ENCODE results near the gene CSNK2A1. TPM values are rescaled to one million over a fixed set of nuclear protein-coding genes. Genes with fewer than 3 reads are reported as not detected.

The CSNK2A1 gene
- total and polyA plus RNA-seq, 4 donors, result 17.0 to 60.3 (median 39.7) TPM

GRCh38 chr20:519999-520398 lies 23.6 kb downstream of the CSNK2A1 start:
- no peak for DNase-seq (ENCODE audit: low spot score)
- Histone ChIP-seq H3K27me3 (ENCODE audit: control insufficient read depth in 4 of 4, insufficient read depth in 4 of 4, low read length in 3 of 4) (no peaks in the 10 kb centered on the region), H3K27ac (ENCODE audit: low read depth in 1 of 2, low read length in 2 of 2) (no peak overlapping the region), H3K4me3 (ENCODE audit: low read depth in 1 of 3, low read length in 3 of 3) (no peak overlapping the region), H3K36me3 (ENCODE audit: control insufficient read depth in 4 of 4, insufficient read depth in 3 of 4, low read depth in 1 of 4, low read length in 3 of 4) (peaks cover 0 to 10% (median 5%) of the 10 kb centered on the region in 4 donors), H3K4me1 (ENCODE audit: control insufficient read depth in 4 of 4, insufficient read depth in 4 of 4, low read length in 3 of 4) (peaks cover 0 to 2% (median 0%) of the 10 kb centered on the region in 4 donors), H3K9ac (ENCODE audit: low read depth in 1 of 2, low read length in 2 of 2) (no peak overlapping the region), H3K9me3 (ENCODE audit: control insufficient read depth in 4 of 4, low read length in 3 of 4) (no peaks in the 10 kb centered on the region)
- TF ChIP-seq RAD21 (IDR thresholded peaks at IDR 0.05) (no peak), REST (IDR thresholded peaks at IDR 0.05) (no peak), ATF3 (IDR thresholded peaks at IDR 0.05) (no peak), CTCF (IDR thresholded peaks at IDR 0.05; ENCODE audit: low read depth, low read length, missing input control) (no peak), SP1 (IDR thresholded peaks at IDR 0.05) (no peak), EGR1 (IDR thresholded peaks at IDR 0.05; ENCODE audit: low read depth in 2 of 2) (no peak), YY1 (IDR thresholded peaks at IDR 0.05) (no peak), ZBTB33 (IDR thresholded peaks at IDR 0.05) (no peak), NR2F2 (IDR thresholded peaks at IDR 0.05) (no peak), JUND (IDR thresholded peaks at IDR 0.05) (no peak), FOXA1 (IDR thresholded peaks at IDR 0.05) (no peak), HNF4A (conservative IDR thresholded peaks at IDR 0.05) (no peak), HNF4G (IDR thresholded peaks at IDR 0.05) (no peak), RXRA (IDR thresholded peaks at IDR 0.05) (no peak), GABPA (IDR thresholded peaks at IDR 0.05 in 1 of 2, conservative IDR thresholded peaks at IDR 0.05 in 1 of 2) (no peak), TAF1 (conservative IDR thresholded peaks at IDR 0.05) (no peak), FOXA2 (IDR thresholded peaks at IDR 0.05) (no peak), MAX (IDR thresholded peaks at IDR 0.05) (no peak)
